GM12878 (cell line): ENCODE measurements around the gene KIF12. TPM values are rescaled to one million over a fixed set of nuclear protein-coding genes. Genes with fewer than 3 reads are reported as not detected.

Experiments used
- ATAC-seq: fragments of 200-7000 bp; cut with Tn5 transposase; 3 replicates; pipeline ENCODE4 v1.9.1; 2020; ENCODE audit warnings: mild to moderate bottlenecking, moderate library complexity
- BruUV-seq: library from RNA; stranded (reverse); fragments of 400-500 nt; replicated peaks from 2 replicates; lab custom pipeline; 2021; lab: Mats Ljungman, UMichigan
- CTCF ChIA-PET: fragments of 300-600 bp; sonication (Branson Sonifier 250); formaldehyde crosslinking; extraction: SDS; loops from one replicate; lab custom pipeline; 2021; ENCODE audit warnings: inconsistent platforms; lab: Yijun Ruan, JAX
- POLR2A ChIA-PET: fragments of 350-600 bp; formaldehyde crosslinking; extraction: SDS; loops from one replicate; lab custom pipeline; 2021; ENCODE audit warnings: inconsistent platforms; lab: Charles Lee
- RAD21 ChIA-PET: fragments of 300-600 bp; sonication (Branson Sonifier 250); formaldehyde crosslinking; loops from one replicate; lab custom pipeline; 2023; ENCODE audit warnings: antibody characterized with exemption; ENCODE audit not compliant: unreplicated experiment; lab: Charles Lee
- SMC1A ChIA-PET: fragments of 300-600 bp; sonication (Branson Sonifier 250); formaldehyde crosslinking; loops from one replicate; lab custom pipeline; 2023; ENCODE audit not compliant: unreplicated experiment, uncharacterized antibody; lab: Charles Lee
- DNase-seq: peaks from one replicate; pipeline ENCODE4 v3.0.0-alpha.2; 2011; ENCODE audit warnings: low read depth, low spot score
- FAIRE-seq: peaks from 3 replicates; lab custom pipeline; 2011; peaks lifted over from hg19 to GRCh38; lab: Jason Lieb, UNC
- H2AFZ ChIP-seq: 2 replicates; pipeline ENCODE4 v1.6.0; 2011; ENCODE audit warnings: low read depth, low read length, control low read depth; ENCODE audit not compliant: control insufficient read depth
- H3K27ac ChIP-seq: 2 replicates; pipeline ENCODE4 v1.5.1; 2011; ENCODE audit warnings: control low read depth; ENCODE audit not compliant: control insufficient read depth, insufficient read depth
- H3K27me3 ChIP-seq, 2 experiments: replicated peaks in 1 of 2; 2 replicates each; pipeline versions ENCODE4 v1.6.0 to v1.6.1; 2011; ENCODE audit warnings: low read length in 1 of 2; ENCODE audit not compliant: control insufficient read depth in 2 of 2, insufficient read depth in 2 of 2
- H3K36me3 ChIP-seq, 2 experiments: 2 replicates each; pipeline ENCODE4 v1.5.1; 2011; ENCODE audit warnings: low read length in 1 of 2; ENCODE audit not compliant: control insufficient read depth in 2 of 2, insufficient read depth in 2 of 2
- H3K4me1 ChIP-seq: 2 replicates; pipeline ENCODE4 v1.6.1; 2011; ENCODE audit warnings: mild to moderate bottlenecking, low read length, moderate library complexity, mixed read lengths; ENCODE audit not compliant: control insufficient read depth, insufficient read depth
- H3K4me2 ChIP-seq: 2 replicates; pipeline ENCODE4 v1.6.0; 2011; ENCODE audit warnings: control low read depth; ENCODE audit not compliant: control insufficient read depth, insufficient read depth
- H3K4me3 ChIP-seq: fragments of 200-600 bp; sonication (generic); 2 replicates; pipeline ENCODE4 v1.5.1; 2016
- H3K79me2 ChIP-seq: 2 replicates; pipeline ENCODE4 v1.6.0; 2011; ENCODE audit warnings: low read length; ENCODE audit not compliant: control insufficient read depth, insufficient read depth
- H3K9ac ChIP-seq: 2 replicates; pipeline ENCODE4 v1.8.0; 2011; ENCODE audit warnings: low read length, control low read depth, mixed read lengths; ENCODE audit not compliant: control insufficient read depth, insufficient read depth
- H3K9me3 ChIP-seq: replicated peaks from 3 replicates; pipeline ENCODE4 v1.5.1; 2011; ENCODE audit warnings: mild to moderate bottlenecking, low read length; ENCODE audit not compliant: control insufficient read depth, insufficient read depth
- H4K20me1 ChIP-seq: 2 replicates; pipeline ENCODE4 v1.6.0; 2011; ENCODE audit not compliant: control insufficient read depth, insufficient read depth
- CBFB ChIP-seq: IDR thresholded peaks from 2 replicates; pipeline ENCODE4 v1.6.1; 2016; ENCODE audit warnings: antibody characterized with exemption, low read depth
- CHD1 ChIP-seq: IDR thresholded peaks from 2 replicates; pipeline ENCODE4 v1.6.1; 2012; ENCODE audit warnings: low read depth, low read length, improper control_type of control experiment
- DPF2 ChIP-seq: fragments of 450-650 bp; IDR thresholded peaks from 2 replicates; pipeline ENCODE4 v1.6.1; 2017; ENCODE audit warnings: mild to moderate bottlenecking
- RELB ChIP-seq: fragments of 450-650 bp; IDR thresholded peaks from 2 replicates; pipeline ENCODE4 v1.6.1; 2017; ENCODE audit warnings: low read depth, mild to moderate bottlenecking, moderate library complexity
- SMC3 ChIP-seq: IDR thresholded peaks from 2 replicates; pipeline ENCODE4 v1.6.1; 2011; ENCODE audit warnings: low read length, improper control_type of control experiment, borderline replicate concordance
- ZBED1 ChIP-seq: IDR thresholded peaks from 2 replicates; pipeline ENCODE4 v1.6.1; 2016; ENCODE audit warnings: borderline replicate concordance
- WGBS: methylation state at CpG from one replicate; pipeline ENCODE4 v1.1.6; 2016; ENCODE audit warnings: low lambda C conversion rate; ENCODE audit not compliant: insufficient replicate concordance, insufficient coverage; ENCODE audit errors: missing lambda C conversion rate; 5-methylcytosine and 5-hydroxymethylcytosine counted together
- in situ Hi-C: fragments of 300-500 bp; cut with MboI; formaldehyde crosslinking; loops from 9 replicates; pipeline ENCODE4 v1.14.3; 2018; ENCODE audit warnings: mixed read lengths
- intact Hi-C: fragments of 100-400 bp; cut with micrococcal nuclease; formaldehyde crosslinking; loops from one replicate; pipeline ENCODE4 v1.14.2; 2022; ENCODE audit not compliant: unreplicated experiment
- polyA plus RNA-seq, 11 experiments: library from polyadenylated mRNA; depleted of rRNA in 4 of 11; unstranded in 6 of 11; stranded (reverse) in 5 of 11; fragments of >200 nt; fragmentation: Nextera tagmentation in 4 of 11; fragmentation: Illumina TruSeq in 1 of 11; extraction: Ambion mirVana in 4 of 11; extraction: Trizol in 1 of 11; gene quantifications; 1 replicate in 1 of 11; 2 replicates in 10 of 11; pipeline versions ENCODE4 v1.2.1 to v1.2.3, GENCODE V29; 2011 to 2016; ENCODE audit warnings: inconsistent platforms in 2 of 11, missing spikeins in 2 of 11, low read depth in 1 of 11
- total RNA-seq, 4 experiments: library from RNA; depleted of rRNA in 3 of 4; stranded (reverse); fragments of >200 nt in 3 of 4; fragmentation: Illumina TruSeq in 1 of 4; extraction: Trizol in 1 of 4; gene quantifications; 2 replicates each; pipeline versions ENCODE4 v1.2.1 to v1.2.3, GENCODE V29; 2013 to 2021

Gene KIF12
- total and polyA plus RNA-seq, 10 of the 15 experiments (the other 5 are each of a cell fraction or from before 2014, with no cell fraction given): not detected

GRCh38 chr9:114081441-114082016 is 17.6 kb downstream of the KIF12 start (continued):
- TF ChIP-seq ZBED1 (no peak), RELB (no peak), DPF2 (no peak)

GRCh38 chr9:114080773-114081440 is 18.2 kb downstream of the KIF12 start:
- DNase-seq: no peak
- RAD21 ChIA-PET: no interaction called here
- Histone ChIP-seq H3K79me2 (no peaks in the 10 kb centered on the region), H3K4me2 (no peak overlapping the region), H2AFZ (no peak overlapping the region), H3K4me3 (no peak overlapping the region), H3K27me3 (peaks cover 0 to 5% of the 10 kb centered on the region in 2 experiments; a peak in 3 of 4 replicates), H3K27ac (no peak overlapping the region), H3K9me3 (no peaks in the 10 kb centered on the region), H4K20me1 (no peaks in the 10 kb centered on the region), H3K36me3 (no peaks in the 10 kb centered on the region), H3K9ac (no peak overlapping the region), H3K4me1 (no peaks in the 10 kb centered on the region)
- POLR2A ChIA-PET: no interaction called here
- WGBS: 33% methylated on average over 7 of the region's 7 CpGs
- in situ Hi-C loops (loop anchor here (25.0 kb wide), 1 partner anchor 206 kb away; no protein-coding TSS in a partner anchor), intact Hi-C loops (no loop called here)
- FAIRE-seq: no peak
- SMC1A ChIA-PET: interaction anchor here (1.9 kb wide), 1 partner anchor 212 kb away, joined by 7 read pairs; no protein-coding TSS in a partner anchor
- TF ChIP-seq CBFB (no peak), SMC3 (no peak), CHD1 (no peak)
- no TSS peak for BruUV-seq
- no peak for ATAC-seq
- CTCF ChIA-PET: interaction anchor here (4.3 kb wide), 1 partner anchor 212 kb away, joined by 61 read pairs; no protein-coding TSS in a partner anchor
